ENCODE measurements around the gene CALD1. TPM values are rescaled to one million over a fixed set of nuclear protein-coding genes. Genes with fewer than 3 reads are reported as not detected.

The CALD1 gene
- total RNA-seq, 2 experiments from 2014 or later = 2.1 to 2.2 TPM

DNA sequence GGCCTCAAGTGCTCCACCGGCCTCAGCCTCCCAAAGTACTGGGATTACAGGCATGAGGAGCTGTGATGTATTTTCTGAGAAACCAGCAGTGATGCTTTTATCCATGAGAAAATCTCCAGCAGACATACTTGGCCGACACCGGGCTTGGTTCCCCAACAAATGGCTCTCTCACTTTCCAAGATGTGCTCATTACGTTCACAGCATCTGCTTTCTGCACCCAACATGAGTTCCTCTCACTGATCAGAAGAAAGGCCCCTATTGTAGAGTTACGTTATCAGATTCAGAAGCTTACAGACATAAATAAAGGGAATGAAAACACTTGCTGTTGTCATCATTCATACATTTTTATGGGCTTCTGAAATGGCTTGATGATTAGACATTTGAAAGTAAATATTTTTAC is 95.0 kb downstream of the CALD1 start:
- intact Hi-C loops (cut with micrococcal nuclease) = no loop called here
- POLR2A ChIA-PET = no interaction called here
- Mint-ChIP-seq H3K27me3 (peaks cover 11% of the 10 kb centered on the region), H3K4me1 (ENCODE audit: low read depth) (no peaks in the 10 kb centered on the region), H3K4me3 (no peak overlapping the region), H3K9me3 (no peaks in the 10 kb centered on the region), H3K36me3 (ENCODE audit: low read depth) (no peaks in the 10 kb centered on the region), H3K27ac (no peak overlapping the region)
- no peak for ATAC-seq
- DNase-seq = no peak
- CTCF ChIA-PET = interaction anchor here (1.0 to 1.3 kb wide), 2 partner anchors 62 to 241 kb away, joined by 3 read pairs; no protein-coding TSS in a partner anchor
- TF ChIP-seq, protein P1, sequence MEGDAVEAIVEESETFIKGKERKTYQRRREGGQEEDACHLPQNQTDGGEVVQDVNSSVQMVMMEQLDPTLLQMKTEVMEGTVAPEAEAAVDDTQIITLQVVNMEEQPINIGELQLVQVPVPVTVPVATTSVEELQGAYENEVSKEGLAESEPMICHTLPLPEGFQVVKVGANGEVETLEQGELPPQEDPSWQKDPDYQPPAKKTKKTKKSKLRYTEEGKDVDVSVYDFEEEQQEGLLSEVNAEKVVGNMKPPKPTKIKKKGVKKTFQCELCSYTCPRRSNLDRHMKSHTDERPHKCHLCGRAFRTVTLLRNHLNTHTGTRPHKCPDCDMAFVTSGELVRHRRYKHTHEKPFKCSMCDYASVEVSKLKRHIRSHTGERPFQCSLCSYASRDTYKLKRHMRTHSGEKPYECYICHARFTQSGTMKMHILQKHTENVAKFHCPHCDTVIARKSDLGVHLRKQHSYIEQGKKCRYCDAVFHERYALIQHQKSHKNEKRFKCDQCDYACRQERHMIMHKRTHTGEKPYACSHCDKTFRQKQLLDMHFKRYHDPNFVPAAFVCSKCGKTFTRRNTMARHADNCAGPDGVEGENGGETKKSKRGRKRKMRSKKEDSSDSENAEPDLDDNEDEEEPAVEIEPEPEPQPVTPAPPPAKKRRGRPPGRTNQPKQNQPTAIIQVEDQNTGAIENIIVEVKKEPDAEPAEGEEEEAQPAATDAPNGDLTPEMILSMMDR (IDR thresholded peaks at IDR 0.05) = no peak

DNA sequence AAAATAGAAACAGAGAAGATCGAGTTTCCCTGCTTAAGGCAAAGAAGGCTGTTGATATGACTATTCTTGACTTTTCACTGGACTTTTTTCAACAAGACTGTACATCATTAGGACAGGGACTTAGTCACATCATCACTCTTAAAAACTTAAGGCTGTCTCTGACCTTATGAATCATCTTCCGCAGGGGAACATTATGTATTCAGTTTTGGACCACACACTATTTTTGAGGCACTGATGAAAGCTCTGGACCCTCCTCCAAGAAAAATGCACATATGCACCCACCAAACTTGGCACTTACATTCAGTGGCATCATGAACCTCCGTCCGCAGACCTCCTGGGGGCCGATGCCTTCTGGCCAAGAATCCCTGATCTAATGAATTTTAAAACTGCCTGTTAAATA is 96.4 kb downstream of the CALD1 start:
- DNase-seq (no peak), ATAC-seq (no peak)
- Mint-ChIP-seq H3K27ac (no peak overlapping the region), H3K4me3 (no peak overlapping the region), H3K36me3 (ENCODE audit: low read depth) (no peaks in the 10 kb centered on the region), H3K9me3 (no peaks in the 10 kb centered on the region), H3K4me1 (ENCODE audit: low read depth) (no peaks in the 10 kb centered on the region), H3K27me3 (peaks cover 11% of the 10 kb centered on the region)
- POLR2A ChIA-PET = interaction anchor here (0.6 kb wide), 1 partner anchor 60 kb away, joined by 3 read pairs; no protein-coding TSS in a partner anchor
- TF ChIP-seq, protein P1 (IDR thresholded peaks at IDR 0.05) = no peak
- intact Hi-C loops (cut with micrococcal nuclease) = no loop called here
- CTCF ChIA-PET = no interaction called here

DNA sequence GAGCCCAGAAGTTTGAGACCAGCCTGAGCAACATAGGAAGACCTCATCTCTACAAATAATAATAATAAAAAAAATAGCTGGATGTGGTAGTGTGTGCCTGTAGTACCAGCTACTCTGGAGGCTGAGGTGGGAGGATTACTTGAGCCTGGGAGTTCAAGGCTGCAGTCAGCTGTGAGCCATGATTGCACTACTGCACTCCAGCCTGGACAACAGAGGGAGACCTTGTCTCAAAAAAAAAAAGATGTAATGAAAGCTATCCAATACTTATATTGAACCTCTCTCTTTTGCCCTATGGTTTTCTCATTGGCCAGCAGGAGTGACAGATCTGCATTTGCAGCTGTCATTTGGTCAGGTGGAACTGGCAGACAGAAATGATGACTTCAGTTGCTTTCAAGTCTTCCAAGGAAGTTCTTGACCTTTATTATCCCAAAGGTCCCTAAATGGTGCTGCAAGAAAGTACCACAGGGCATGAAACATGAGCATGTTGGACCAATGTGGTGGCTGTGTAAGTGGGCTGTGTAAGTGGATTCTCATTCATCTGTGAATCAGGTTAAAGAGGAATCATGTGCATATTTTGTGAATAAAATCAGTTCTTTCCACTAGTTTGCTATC is 99.4 kb downstream of the CALD1 start:
- Mint-ChIP-seq H3K36me3 (ENCODE audit: low read depth) (no peaks in the 10 kb centered on the region), H3K27ac (no peak overlapping the region), H3K4me3 (no peak overlapping the region), H3K4me1 (ENCODE audit: low read depth) (no peaks in the 10 kb centered on the region), H3K9me3 (no peaks in the 10 kb centered on the region), H3K27me3 (peaks cover 3% of the 10 kb centered on the region)
- intact Hi-C loops (cut with micrococcal nuclease) = no loop called here
- ChIA-PET POLR2A (no interaction called here), CTCF (no interaction called here)
- ATAC-seq (no peak), DNase-seq (no peak)
- TF ChIP-seq, protein P1 (IDR thresholded peaks at IDR 0.05) = no peak

DNA sequence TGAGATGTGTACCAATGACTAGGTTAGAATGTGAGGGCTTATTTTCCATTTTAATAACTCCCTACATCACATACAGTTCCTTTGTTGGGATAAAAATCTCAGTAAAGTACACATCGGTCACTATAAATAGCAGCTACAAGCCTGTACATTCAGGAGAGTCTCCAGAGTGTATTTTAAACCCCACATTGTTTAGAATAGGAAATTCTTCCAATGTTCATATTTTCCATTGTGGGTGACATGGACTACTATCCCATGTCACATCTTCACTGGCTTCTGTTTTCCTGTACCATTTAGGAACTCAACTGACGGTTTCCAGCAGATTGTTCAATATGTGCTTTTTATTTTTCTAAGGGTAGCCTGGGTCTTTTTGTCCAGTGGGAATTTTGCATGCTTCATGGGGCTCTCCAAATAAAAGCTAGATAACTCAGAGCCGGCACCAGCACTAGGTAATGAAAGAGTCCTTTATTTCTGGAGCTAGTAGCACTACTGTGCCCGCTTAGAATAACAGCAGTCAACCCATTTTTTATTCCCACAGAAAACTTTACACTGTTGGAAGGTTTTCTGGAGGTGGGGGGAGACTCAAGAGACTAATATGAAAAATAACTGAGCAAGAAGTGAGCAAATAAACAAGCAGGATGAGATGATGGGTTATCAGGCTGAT is 100.5 kb downstream of the CALD1 start:
- CTCF ChIA-PET = interaction anchor here (1.5 kb wide), 1 partner anchor 9 kb away, joined by 3 read pairs; no protein-coding TSS in a partner anchor

DNA sequence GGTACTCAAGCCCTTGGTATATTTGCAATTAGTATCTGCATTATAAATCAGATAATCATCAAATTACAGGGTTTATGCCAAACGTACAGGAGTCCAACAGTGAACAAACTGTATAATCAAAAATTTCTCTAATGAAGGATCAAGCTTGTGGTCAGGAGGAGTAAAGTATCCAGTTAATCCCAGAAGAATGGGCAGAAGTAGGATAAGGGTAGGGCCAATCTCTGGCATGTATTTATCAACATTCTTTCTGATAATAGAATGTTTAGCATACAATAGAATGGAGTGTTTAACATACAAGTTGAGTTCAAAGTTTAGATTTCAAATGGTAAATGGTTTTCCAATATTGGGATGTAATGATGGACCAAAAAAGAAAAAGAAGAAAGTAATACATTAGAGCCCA is 103.0 kb downstream of the CALD1 start:
- Mint-ChIP-seq H3K4me3 (no peak overlapping the region), H3K4me1 (ENCODE audit: low read depth) (peaks cover 14% of the 10 kb centered on the region), H3K27me3 (no peaks in the 10 kb centered on the region), H3K36me3 (ENCODE audit: low read depth) (no peaks in the 10 kb centered on the region), H3K9me3 (no peaks in the 10 kb centered on the region), H3K27ac (no peak overlapping the region)
- intact Hi-C loops (cut with micrococcal nuclease) = no loop called here
- ChIA-PET CTCF (no interaction called here), POLR2A (no interaction called here)
- DNase-seq (no peak), ATAC-seq (no peak)
- TF ChIP-seq, protein P1 (IDR thresholded peaks at IDR 0.05) = no peak

More for the DNA sequence above, 100.5 kb downstream of the CALD1 start:
- no peak overlapping the region for H3K4me3 Mint-ChIP-seq
- H3K27ac Mint-ChIP-seq = no peak overlapping the region
- TF ChIP-seq, protein P1 (IDR thresholded peaks at IDR 0.05) = no peak
- ATAC-seq (no peak), DNase-seq (no peak)
- H3K36me3 Mint-ChIP-seq (ENCODE audit: low read depth) = no peaks in the 10 kb centered on the region
- intact Hi-C loops (cut with micrococcal nuclease) = no loop called here
- POLR2A ChIA-PET = no interaction called here
- no peaks in the 10 kb centered on the region for H3K27me3 Mint-ChIP-seq
- H3K4me1 Mint-ChIP-seq (ENCODE audit: low read depth) = no peaks in the 10 kb centered on the region
- H3K9me3 Mint-ChIP-seq = no peaks in the 10 kb centered on the region
